Measurements from ENCODE around the gene PLA2G15.

Gene PLA2G15

GRCh38 chr16:68299571-68300453, 54.6 kb downstream of the PLA2G15 start:
- H3K18ac ChIP-seq (ENCODE audit: low read length): no peak overlapping the region
- no peak overlapping the region for H3K4me2 ChIP-seq (ENCODE audit: low read length)
- no peak overlapping the region for H3K4me3 ChIP-seq (ENCODE audit: low read length)
- H2AK5ac ChIP-seq (ENCODE audit: low read length): no peak overlapping the region
- H2BK120ac ChIP-seq (ENCODE audit: low read depth, low read length): no peak overlapping the region
- no peak overlapping the region for H4K8ac ChIP-seq (ENCODE audit: low read depth, low read length)
- H3K79me1 ChIP-seq (ENCODE audit: low read length): no peaks in the 10 kb centered on the region
- no peak overlapping the region for H3K23ac ChIP-seq (ENCODE audit: low read length)
- WGBS (ENCODE audit: extremely low coverage, insufficient coverage, low lambda C conversion rate): no CpG with 5 or more reads among the region's 11 CpGs
- no peak for DNase-seq
- H2BK15ac ChIP-seq (replicated peaks; ENCODE audit: low read depth): no peak overlapping the region
- H3K4me1 ChIP-seq (ENCODE audit: control insufficient read depth, low read depth, low read length): no peaks in the 10 kb centered on the region
- H3K56ac ChIP-seq (ENCODE audit: low read length): no peak overlapping the region
- peaks cover 18% of the 10 kb centered on the region for H3K36me3 ChIP-seq (ENCODE audit: control insufficient read depth, insufficient read depth, low read length)
- no peak overlapping the region for H3K27ac ChIP-seq (ENCODE audit: low read depth, low read length)
- H3K79me2 ChIP-seq (ENCODE audit: control insufficient read depth, insufficient read depth, low read length): no peaks in the 10 kb centered on the region
- no peak overlapping the region for H4K5ac ChIP-seq (ENCODE audit: low read length)
- no peaks in the 10 kb centered on the region for H3K27me3 ChIP-seq (ENCODE audit: insufficient read depth, low read length, poor library complexity)
- no peak overlapping the region for H3K9ac ChIP-seq (ENCODE audit: low read length)
- H3K4ac ChIP-seq (ENCODE audit: low read depth, low read length): no peak overlapping the region
- H2BK5ac ChIP-seq (ENCODE audit: low read length): no peak overlapping the region

GRCh38 chr16:68300734-68301459, 55.7 kb downstream of the PLA2G15 start:
- H3K79me2 ChIP-seq (ENCODE audit: control insufficient read depth, insufficient read depth, low read length): no peaks in the 10 kb centered on the region
- H4K5ac ChIP-seq (ENCODE audit: low read length): no peak overlapping the region
- H3K27ac ChIP-seq (ENCODE audit: low read depth, low read length): no peak overlapping the region
- no peak overlapping the region for H3K18ac ChIP-seq (ENCODE audit: low read length)
- WGBS (ENCODE audit: extremely low coverage, insufficient coverage, low lambda C conversion rate): no CpG with 5 or more reads among the region's 7 CpGs
- H3K79me1 ChIP-seq (ENCODE audit: low read length): no peaks in the 10 kb centered on the region
- no peak overlapping the region for H3K4me3 ChIP-seq (ENCODE audit: low read length)
- H3K23ac ChIP-seq (ENCODE audit: low read length): no peak overlapping the region
- H3K36me3 ChIP-seq (ENCODE audit: control insufficient read depth, insufficient read depth, low read length): peaks cover 18% of the 10 kb centered on the region
- H2BK120ac ChIP-seq (ENCODE audit: low read depth, low read length): no peak overlapping the region
- H4K8ac ChIP-seq (ENCODE audit: low read depth, low read length): no peak overlapping the region
- no peak overlapping the region for H3K4ac ChIP-seq (ENCODE audit: low read depth, low read length)
- no peak overlapping the region for H3K56ac ChIP-seq (ENCODE audit: low read length)
- H2BK15ac ChIP-seq (replicated peaks; ENCODE audit: low read depth): no peak overlapping the region
- H3K27me3 ChIP-seq (ENCODE audit: insufficient read depth, low read length, poor library complexity): no peaks in the 10 kb centered on the region
- DNase-seq: no peak
- no peak overlapping the region for H2BK5ac ChIP-seq (ENCODE audit: low read length)
- H3K4me1 ChIP-seq (ENCODE audit: control insufficient read depth, low read depth, low read length): no peaks in the 10 kb centered on the region
- no peak overlapping the region for H3K4me2 ChIP-seq (ENCODE audit: low read length)
- no peak overlapping the region for H3K9ac ChIP-seq (ENCODE audit: low read length)
- H2AK5ac ChIP-seq (ENCODE audit: low read length): no peak overlapping the region

- Histone ChIP-seq H2BK15ac (replicated peaks; ENCODE audit: low read depth) (no peak overlapping the region), H2AK5ac (ENCODE audit: low read length) (no peak overlapping the region), H3K4me1 (ENCODE audit: control insufficient read depth, low read depth, low read length) (no peaks in the 10 kb centered on the region), H2BK5ac (ENCODE audit: low read length) (no peak overlapping the region), H3K79me1 (ENCODE audit: low read length) (peaks cover 4% of the 10 kb centered on the region), H4K8ac (ENCODE audit: low read depth, low read length) (no peak overlapping the region), H3K4me3 (ENCODE audit: low read length) (no peak overlapping the region), H3K27me3 (ENCODE audit: insufficient read depth, low read length, poor library complexity) (no peaks in the 10 kb centered on the region), H3K36me3 (ENCODE audit: control insufficient read depth, insufficient read depth, low read length) (peaks cover 2% of the 10 kb centered on the region), H3K27ac (ENCODE audit: low read depth, low read length) (no peak overlapping the region), H2BK120ac (ENCODE audit: low read depth, low read length) (no peak overlapping the region), H3K18ac (ENCODE audit: low read length) (no peak overlapping the region), H4K5ac (ENCODE audit: low read length) (no peak overlapping the region), H3K23ac (ENCODE audit: low read length) (no peak overlapping the region), H3K79me2 (ENCODE audit: control insufficient read depth, insufficient read depth, low read length) (peaks cover 12% of the 10 kb centered on the region), H3K4me2 (ENCODE audit: low read length) (no peak overlapping the region), H3K4ac (ENCODE audit: low read depth, low read length) (no peak overlapping the region), H3K56ac (ENCODE audit: low read length) (no peak overlapping the region), H3K9ac (ENCODE audit: low read length) (no peak overlapping the region)
- no CpG with 5 or more reads among the region's 3 CpGs for WGBS (ENCODE audit: extremely low coverage, insufficient coverage, low lambda C conversion rate)
- DNase-seq: no peak
These were observed 61.5 kb downstream of the PLA2G15 start for GRCh38 chr16:68306633-68307032.

GRCh38 chr16:68309799-68310198, 64.6 kb downstream of the PLA2G15 start:
- H2BK15ac ChIP-seq (replicated peaks; ENCODE audit: low read depth): no peak overlapping the region
- peaks cover 16% of the 10 kb centered on the region for H3K79me2 ChIP-seq (ENCODE audit: control insufficient read depth, insufficient read depth, low read length)
- H3K27ac ChIP-seq (ENCODE audit: low read depth, low read length): no peak overlapping the region
- H2BK5ac ChIP-seq (ENCODE audit: low read length): no peak overlapping the region
- no peak overlapping the region for H3K18ac ChIP-seq (ENCODE audit: low read length)
- no CpG with 5 or more reads among the region's 6 CpGs for WGBS (ENCODE audit: extremely low coverage, insufficient coverage, low lambda C conversion rate)
- no peaks in the 10 kb centered on the region for H3K4me1 ChIP-seq (ENCODE audit: control insufficient read depth, low read depth, low read length)
- no peak overlapping the region for H4K8ac ChIP-seq (ENCODE audit: low read depth, low read length)
- peaks cover 6% of the 10 kb centered on the region for H3K79me1 ChIP-seq (ENCODE audit: low read length)
- no peaks in the 10 kb centered on the region for H3K27me3 ChIP-seq (ENCODE audit: insufficient read depth, low read length, poor library complexity)
- H2BK120ac ChIP-seq (ENCODE audit: low read depth, low read length): no peak overlapping the region
- H3K56ac ChIP-seq (ENCODE audit: low read length): peak overlapping the region; percentile 97
- no peak overlapping the region for H3K4ac ChIP-seq (ENCODE audit: low read depth, low read length)
- H3K4me3 ChIP-seq (ENCODE audit: low read length): peak overlapping the region; percentile 97
- H3K23ac ChIP-seq (ENCODE audit: low read length): no peak overlapping the region
- peak overlapping the region; percentile 96 for H3K9ac ChIP-seq (ENCODE audit: low read length)
- H3K4me2 ChIP-seq (ENCODE audit: low read length): peak overlapping the region; percentile 18
- H2AK5ac ChIP-seq (ENCODE audit: low read length): no peak overlapping the region
- H3K36me3 ChIP-seq (ENCODE audit: control insufficient read depth, insufficient read depth, low read length): no peaks in the 10 kb centered on the region
- no peak overlapping the region for H4K5ac ChIP-seq (ENCODE audit: low read length)
- no peak for DNase-seq

- peak overlapping the region; percentile 97 for H3K56ac ChIP-seq (ENCODE audit: low read length)
- peak overlapping the region; percentile 1 for H4K8ac ChIP-seq (ENCODE audit: low read depth, low read length)
- no peaks in the 10 kb centered on the region for H3K27me3 ChIP-seq (ENCODE audit: insufficient read depth, low read length, poor library complexity)
- DNase-seq: no peak
- no peak overlapping the region for H3K18ac ChIP-seq (ENCODE audit: low read length)
- H3K4me2 ChIP-seq (ENCODE audit: low read length): peak overlapping the region; percentile 18
- no peak overlapping the region for H2BK15ac ChIP-seq (replicated peaks; ENCODE audit: low read depth)
- H3K4me3 ChIP-seq (ENCODE audit: low read length): peak overlapping the region; percentile 97
- H3K79me2 ChIP-seq (ENCODE audit: control insufficient read depth, insufficient read depth, low read length): peaks cover 16% of the 10 kb centered on the region
- no CpG with 5 or more reads among the region's 29 CpGs for WGBS (ENCODE audit: extremely low coverage, insufficient coverage, low lambda C conversion rate)
- peak overlapping the region; percentile 55 for H3K27ac ChIP-seq (ENCODE audit: low read depth, low read length)
- H2AK5ac ChIP-seq (ENCODE audit: low read length): no peak overlapping the region
- H3K23ac ChIP-seq (ENCODE audit: low read length): peak overlapping the region; percentile 7
- no peak overlapping the region for H2BK5ac ChIP-seq (ENCODE audit: low read length)
- no peaks in the 10 kb centered on the region for H3K36me3 ChIP-seq (ENCODE audit: control insufficient read depth, insufficient read depth, low read length)
- no peaks in the 10 kb centered on the region for H3K4me1 ChIP-seq (ENCODE audit: control insufficient read depth, low read depth, low read length)
- no peak overlapping the region for H2BK120ac ChIP-seq (ENCODE audit: low read depth, low read length)
- peak overlapping the region; percentile 96 for H3K9ac ChIP-seq (ENCODE audit: low read length)
- H4K5ac ChIP-seq (ENCODE audit: low read length): no peak overlapping the region
- peaks cover 6% of the 10 kb centered on the region for H3K79me1 ChIP-seq (ENCODE audit: low read length)
- no peak overlapping the region for H3K4ac ChIP-seq (ENCODE audit: low read depth, low read length)
These were observed 65.2 kb downstream of the PLA2G15 start for GRCh38 chr16:68310437-68310773.
